Prostate gland (tissue), 2 donors: Measurements from ENCODE around the gene DVL3. TPM values are rescaled to one million over a fixed set of nuclear protein-coding genes. Genes with fewer than 3 reads are reported as not detected.

ENCODE experiments used
- DNase-seq: peaks from one replicate; pipeline ENCODE4 v3.0.0-alpha.2; 2019; ENCODE audit warnings: low spot score
- H3K27ac ChIP-seq, 2 donors: fragments of 200-600 bp; sonication (generic); 2 replicates each; pipeline ENCODE4 v1.5.1; 2017 to 2019
- H3K27me3 ChIP-seq: fragments of 200-600 bp; sonication (generic); replicated peaks from 2 replicates; pipeline ENCODE4 v1.5.1; 2019; ENCODE audit not compliant: insufficient read depth
- H3K36me3 ChIP-seq, 2 donors: fragments of 200-600 bp; sonication (generic); 1 replicate in 1 of 2; 2 replicates in 1 of 2; pipeline versions ENCODE4 v1.5.1 to v1.8.1; 2017 to 2019
- H3K4me1 ChIP-seq: fragments of 200-600 bp; sonication (generic); replicated peaks from 2 replicates; pipeline ENCODE4 v1.5.1; 2019
- H3K4me3 ChIP-seq, 2 donors: fragments of 200-600 bp; sonication (generic); 2 replicates each; pipeline ENCODE4 v1.5.1; 2017 to 2019
- H3K9me3 ChIP-seq: fragments of 200-600 bp; sonication (generic); 2 replicates; pipeline ENCODE4 v1.5.1; 2017
- POLR2A ChIP-seq: fragments of 450-650 bp; IDR thresholded peaks from one replicate; pipeline ENCODE4 v1.6.1; 2016; ENCODE audit warnings: antibody characterized with exemption, mild to moderate bottlenecking
- POLR2AphosphoS5 ChIP-seq: sonication (generic); formaldehyde crosslinking; IDR thresholded peaks from one replicate; pipeline ENCODE4 v1.6.1; 2017; ENCODE audit warnings: antibody characterized with exemption
- WGBS: methylation state at CpG from one replicate; pipeline ENCODE4 v1.1.5; 2018; 5-methylcytosine and 5-hydroxymethylcytosine counted together
- intact Hi-C: fragments of 100-400 bp; cut with DNase I; formaldehyde crosslinking; loops from one replicate; pipeline ENCODE4 v1.14.2; 2022
- total RNA-seq, 2 donors: library from RNA; depleted of rRNA; stranded (reverse); fragments of >200 nt; gene quantifications; one replicate each; pipeline ENCODE4 v1.1.0, GENCODE V29; 2016
- TF ChIP-seq, protein P1 (sequence below), 4 experiments: fragments of 200-600 bp in 2 of 4; fragments of 450-650 bp in 2 of 4; sonication (generic) in 2 of 4; IDR thresholded peaks; 1 replicate in 3 of 4; 2 replicates in 1 of 4; pipeline ENCODE4 v1.5.1; 2016 to 2019; ENCODE audit warnings: antibody characterized with exemption in 4 of 4, mild to moderate bottlenecking in 2 of 4, moderate library complexity in 2 of 4

Gene DVL3
- total RNA-seq, 2 donors from 2014 or later: 61.7 to 95.1 TPM

DNA sequence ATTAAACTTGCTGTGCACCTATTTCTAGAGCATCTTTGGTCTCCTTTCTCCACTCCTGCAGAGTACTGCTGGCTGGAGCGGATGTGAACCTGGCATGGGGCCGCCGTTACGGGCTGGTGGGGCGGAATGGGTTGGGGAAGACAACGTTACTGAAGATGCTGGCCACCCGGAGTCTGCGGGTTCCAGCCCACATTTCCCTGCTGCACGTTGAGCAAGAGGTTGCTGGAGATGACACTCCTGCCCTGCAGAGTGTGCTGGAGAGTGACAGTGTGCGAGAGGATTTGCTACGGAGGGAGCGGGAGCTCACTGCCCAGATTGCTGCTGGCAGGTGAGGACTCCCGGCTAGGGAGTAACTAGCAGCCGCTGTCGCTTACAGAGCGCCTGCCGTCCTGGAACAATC is 32.9 kb downstream of the DVL3 start:
- intact Hi-C loops: no loop called here
- Histone ChIP-seq H3K36me3 (peaks cover 8 to 26% of the 10 kb centered on the region in 2 donors), H3K4me3 (no peak overlapping the region), H3K9me3 (no peaks in the 10 kb centered on the region), H3K4me1 (peaks cover 12% of the 10 kb centered on the region), H3K27me3 (no peaks in the 10 kb centered on the region), H3K27ac (no peak overlapping the region)
- TF ChIP-seq, protein P1, sequence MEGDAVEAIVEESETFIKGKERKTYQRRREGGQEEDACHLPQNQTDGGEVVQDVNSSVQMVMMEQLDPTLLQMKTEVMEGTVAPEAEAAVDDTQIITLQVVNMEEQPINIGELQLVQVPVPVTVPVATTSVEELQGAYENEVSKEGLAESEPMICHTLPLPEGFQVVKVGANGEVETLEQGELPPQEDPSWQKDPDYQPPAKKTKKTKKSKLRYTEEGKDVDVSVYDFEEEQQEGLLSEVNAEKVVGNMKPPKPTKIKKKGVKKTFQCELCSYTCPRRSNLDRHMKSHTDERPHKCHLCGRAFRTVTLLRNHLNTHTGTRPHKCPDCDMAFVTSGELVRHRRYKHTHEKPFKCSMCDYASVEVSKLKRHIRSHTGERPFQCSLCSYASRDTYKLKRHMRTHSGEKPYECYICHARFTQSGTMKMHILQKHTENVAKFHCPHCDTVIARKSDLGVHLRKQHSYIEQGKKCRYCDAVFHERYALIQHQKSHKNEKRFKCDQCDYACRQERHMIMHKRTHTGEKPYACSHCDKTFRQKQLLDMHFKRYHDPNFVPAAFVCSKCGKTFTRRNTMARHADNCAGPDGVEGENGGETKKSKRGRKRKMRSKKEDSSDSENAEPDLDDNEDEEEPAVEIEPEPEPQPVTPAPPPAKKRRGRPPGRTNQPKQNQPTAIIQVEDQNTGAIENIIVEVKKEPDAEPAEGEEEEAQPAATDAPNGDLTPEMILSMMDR (IDR thresholded peaks at IDR 0.05): no peak
- no peak for TF ChIP-seq POLR2A
- TF ChIP-seq POLR2AphosphoS5: no peak
- WGBS: 82% methylated on average over 17 of the region's 17 CpGs
- DNase-seq: no peak

DNA sequence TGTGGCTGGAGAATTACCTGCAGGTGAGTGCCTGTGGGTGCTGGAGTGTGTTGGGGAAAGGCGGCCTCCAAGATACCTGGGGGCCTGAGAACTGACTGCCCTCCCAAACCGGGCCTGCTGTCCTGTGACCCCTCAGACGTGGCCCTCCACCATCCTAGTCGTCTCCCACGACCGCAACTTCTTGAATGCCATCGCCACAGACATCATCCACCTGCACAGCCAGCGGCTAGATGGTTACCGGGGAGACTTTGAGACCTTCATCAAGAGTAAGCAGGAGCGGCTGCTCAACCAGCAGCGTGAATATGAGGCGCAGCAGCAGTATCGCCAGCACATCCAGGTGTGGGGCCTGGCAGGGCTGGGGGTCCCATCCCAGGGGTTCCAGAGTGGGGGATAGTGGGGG is 34.2 kb downstream of the DVL3 start:
- 90% methylated on average over 13 of the region's 13 CpGs for WGBS
- H3K27ac ChIP-seq: no peak overlapping the region
- no peak overlapping the region for H3K4me3 ChIP-seq
- TF ChIP-seq POLR2A (no peak), POLR2AphosphoS5 (no peak)
- TF ChIP-seq, protein P1 (IDR thresholded peaks at IDR 0.05): no peak
- peaks cover 13 to 38% of the 10 kb centered on the region in 2 donors for H3K36me3 ChIP-seq
- no peak for DNase-seq
- no peaks in the 10 kb centered on the region for H3K27me3 ChIP-seq
- intact Hi-C loops: no loop called here
- H3K4me1 ChIP-seq: peaks cover 12% of the 10 kb centered on the region
- H3K9me3 ChIP-seq: no peaks in the 10 kb centered on the region

DNA sequence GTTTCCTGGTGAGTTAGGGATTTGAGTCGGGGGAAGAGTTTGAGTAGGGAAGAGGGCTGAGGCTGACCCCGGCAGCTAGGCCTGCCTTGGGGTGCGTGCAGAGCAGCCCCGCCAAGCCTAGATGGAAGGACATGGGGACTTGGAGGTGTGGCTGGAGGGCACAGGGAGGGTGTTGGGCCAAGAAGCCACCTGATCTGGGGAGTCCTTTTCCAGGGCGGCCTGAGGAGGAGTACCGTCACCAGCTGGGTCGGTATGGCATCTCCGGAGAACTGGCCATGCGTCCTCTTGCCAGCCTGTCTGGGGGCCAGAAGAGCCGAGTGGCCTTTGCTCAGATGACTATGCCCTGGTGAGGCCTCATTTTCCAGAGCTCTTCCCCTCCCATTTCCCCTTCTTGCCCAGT is 37.7 kb downstream of the DVL3 start:
- no peak overlapping the region for H3K27ac ChIP-seq
- no peaks in the 10 kb centered on the region for H3K27me3 ChIP-seq
- DNase-seq: no peak
- 96% methylated on average over 10 of the region's 10 CpGs for WGBS
- intact Hi-C loops: no loop called here
- no peaks in the 10 kb centered on the region for H3K9me3 ChIP-seq
- H3K36me3 ChIP-seq: peaks cover 13 to 38% of the 10 kb centered on the region in 2 donors
- no peak overlapping the region for H3K4me3 ChIP-seq
- TF ChIP-seq POLR2AphosphoS5 (no peak), POLR2A (no peak)
- TF ChIP-seq, protein P1 (IDR thresholded peaks at IDR 0.05): no peak
- H3K4me1 ChIP-seq: peaks cover 3% of the 10 kb centered on the region

DNA sequence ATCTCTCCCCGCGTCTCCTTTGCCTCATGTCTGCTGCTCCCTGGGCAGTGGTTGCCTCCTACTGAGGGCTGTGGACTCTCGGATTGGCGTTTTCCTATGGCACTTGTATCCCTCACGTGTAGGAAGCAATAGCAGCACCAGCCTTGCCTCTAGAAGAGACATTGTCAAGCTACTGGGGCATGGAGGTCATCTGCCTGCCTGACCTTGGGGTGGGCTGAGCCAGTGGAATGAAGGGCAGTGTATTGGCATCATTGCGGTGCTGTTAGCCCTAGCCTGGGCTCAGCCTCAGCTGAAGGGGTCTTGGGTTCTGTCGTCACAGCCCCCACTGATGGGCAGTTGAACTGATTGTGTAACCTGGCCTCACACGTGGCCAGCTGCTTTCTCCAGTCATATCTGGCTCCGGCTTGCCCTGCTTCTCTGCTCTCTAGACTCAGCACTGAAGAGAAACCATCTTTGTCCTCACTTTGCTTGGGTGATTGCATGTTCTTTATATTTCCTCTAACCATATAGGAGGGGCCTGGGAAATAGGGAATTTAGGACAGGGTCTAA is 38.9 kb downstream of the DVL3 start:
- Histone ChIP-seq H3K36me3 (peaks cover 13 to 31% of the 10 kb centered on the region in 2 donors), H3K27me3 (no peaks in the 10 kb centered on the region), H3K4me1 (no peaks in the 10 kb centered on the region), H3K27ac (no peak overlapping the region), H3K4me3 (no peak overlapping the region), H3K9me3 (no peaks in the 10 kb centered on the region)
- 95% methylated on average over 9 of the region's 9 CpGs for WGBS
- no peak for TF ChIP-seq POLR2A
- intact Hi-C loops: no loop called here
- no peak for DNase-seq

DNA sequence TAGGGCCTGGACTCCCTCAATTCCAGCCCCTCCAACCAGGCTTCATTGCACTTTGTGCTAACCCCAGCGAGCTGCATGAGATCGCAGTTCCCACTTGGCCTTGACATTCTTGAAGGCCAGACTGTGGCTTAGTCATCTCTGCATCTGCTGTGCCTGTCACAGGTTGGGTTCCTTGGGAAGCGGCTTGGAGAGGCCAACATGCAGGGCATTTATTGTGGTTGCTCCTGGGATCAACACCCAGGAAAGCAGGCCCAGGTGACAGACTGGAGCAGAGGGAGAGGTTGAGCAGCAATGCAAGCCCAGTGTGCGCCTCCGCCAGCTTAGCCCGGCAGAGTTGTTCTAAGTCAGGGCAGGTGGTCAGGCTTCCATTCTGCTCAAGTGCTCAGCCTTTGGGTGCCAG is 41.4 kb downstream of the DVL3 start:
- H3K4me3 ChIP-seq: no peak overlapping the region
- 95% methylated on average over 6 of the region's 6 CpGs for WGBS
- no peaks in the 10 kb centered on the region for H3K27me3 ChIP-seq
- intact Hi-C loops: no loop called here
- H3K27ac ChIP-seq: no peak overlapping the region
- no peaks in the 10 kb centered on the region for H3K4me1 ChIP-seq
- no peak for DNase-seq
- H3K36me3 ChIP-seq: peaks cover 13 to 20% of the 10 kb centered on the region in 2 donors
- TF ChIP-seq, protein P1 (IDR thresholded peaks at IDR 0.05): no peak
- TF ChIP-seq POLR2A (no peak), POLR2AphosphoS5 (no peak)
- H3K9me3 ChIP-seq: no peaks in the 10 kb centered on the region
